Measurements from ENCODE around the gene MMP25. TPM values are rescaled to one million over a fixed set of nuclear protein-coding genes. Genes with fewer than 3 reads are reported as not detected.

MMP25 gene
- total and polyA plus RNA-seq, 9 of the 15 experiments (the other 6 are each of a cell fraction or from before 2014, with no cell fraction given), result 0.03 to 0.04 TPM; not detected in 7

GRCh38 chr16:3027983-3028715 is 18.2 kb upstream of the MMP25 start (continued):
- TF ChIP-seq CUX1 (CRISPR knock-in tag; IDR thresholded peaks at IDR 0.05) (no peak), RBFOX2 (IDR thresholded peaks at IDR 0.05; ENCODE audit: low read depth, low read length) (peak; percentile 57), FOXK1 (CRISPR knock-in tag; IDR thresholded peaks at IDR 0.05; ENCODE audit: borderline replicate concordance) (no peak), GABPB2 (CRISPR knock-in tag; conservative IDR thresholded peaks at IDR 0.05) (no peak), MEF2A (IDR thresholded peaks at IDR 0.05; ENCODE audit: control insufficient read depth, low read depth, low read length) (no peak), BACH1 (tag; IDR thresholded peaks at IDR 0.05) (no peak), POLR2AphosphoS2 (IDR thresholded peaks at IDR 0.05; ENCODE audit: low read length) (peak; percentile 88), STAG1 (CRISPR knock-in tag; IDR thresholded peaks at IDR 0.05; ENCODE audit: borderline replicate concordance) (no peak), ZNF77 (CRISPR knock-in tag; IDR thresholded peaks at IDR 0.05) (no peak), ZNF232 (CRISPR knock-in tag; IDR thresholded peaks at IDR 0.05) (no peak), ELF4 (CRISPR knock-in tag; IDR thresholded peaks at IDR 0.05) (no peak), DDX20 (tag; IDR thresholded peaks at IDR 0.05; ENCODE audit: low read depth) (no peak), NR4A1 (CRISPR knock-in tag; IDR thresholded peaks at IDR 0.05) (no peak), NR4A1 (tag; IDR thresholded peaks at IDR 0.05) (no peak)
- TF ChIP-seq, protein P1, sequence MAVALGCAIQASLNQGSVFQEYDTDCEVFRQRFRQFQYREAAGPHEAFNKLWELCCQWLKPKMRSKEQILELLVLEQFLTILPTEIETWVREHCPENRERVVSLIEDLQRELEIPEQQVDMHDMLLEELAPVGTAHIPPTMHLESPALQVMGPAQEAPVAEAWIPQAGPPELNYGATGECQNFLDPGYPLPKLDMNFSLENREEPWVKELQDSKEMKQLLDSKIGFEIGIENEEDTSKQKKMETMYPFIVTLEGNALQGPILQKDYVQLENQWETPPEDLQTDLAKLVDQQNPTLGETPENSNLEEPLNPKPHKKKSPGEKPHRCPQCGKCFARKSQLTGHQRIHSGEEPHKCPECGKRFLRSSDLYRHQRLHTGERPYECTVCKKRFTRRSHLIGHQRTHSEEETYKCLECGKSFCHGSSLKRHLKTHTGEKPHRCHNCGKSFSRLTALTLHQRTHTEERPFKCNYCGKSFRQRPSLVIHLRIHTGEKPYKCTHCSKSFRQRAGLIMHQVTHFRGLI (CRISPR knock-in tag; IDR thresholded peaks at IDR 0.05), result no peak
- TF ChIP-seq, protein P2, sequence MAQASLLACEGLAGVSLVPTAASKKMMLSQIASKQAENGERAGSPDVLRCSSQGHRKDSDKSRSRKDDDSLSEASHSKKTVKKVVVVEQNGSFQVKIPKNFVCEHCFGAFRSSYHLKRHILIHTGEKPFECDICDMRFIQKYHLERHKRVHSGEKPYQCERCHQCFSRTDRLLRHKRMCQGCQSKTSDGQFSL (CRISPR knock-in tag; IDR thresholded peaks at IDR 0.05), result no peak
- TF ChIP-seq, protein P2 (tag; IDR thresholded peaks at IDR 0.05), result no peak
- TF ChIP-seq, protein P3, sequence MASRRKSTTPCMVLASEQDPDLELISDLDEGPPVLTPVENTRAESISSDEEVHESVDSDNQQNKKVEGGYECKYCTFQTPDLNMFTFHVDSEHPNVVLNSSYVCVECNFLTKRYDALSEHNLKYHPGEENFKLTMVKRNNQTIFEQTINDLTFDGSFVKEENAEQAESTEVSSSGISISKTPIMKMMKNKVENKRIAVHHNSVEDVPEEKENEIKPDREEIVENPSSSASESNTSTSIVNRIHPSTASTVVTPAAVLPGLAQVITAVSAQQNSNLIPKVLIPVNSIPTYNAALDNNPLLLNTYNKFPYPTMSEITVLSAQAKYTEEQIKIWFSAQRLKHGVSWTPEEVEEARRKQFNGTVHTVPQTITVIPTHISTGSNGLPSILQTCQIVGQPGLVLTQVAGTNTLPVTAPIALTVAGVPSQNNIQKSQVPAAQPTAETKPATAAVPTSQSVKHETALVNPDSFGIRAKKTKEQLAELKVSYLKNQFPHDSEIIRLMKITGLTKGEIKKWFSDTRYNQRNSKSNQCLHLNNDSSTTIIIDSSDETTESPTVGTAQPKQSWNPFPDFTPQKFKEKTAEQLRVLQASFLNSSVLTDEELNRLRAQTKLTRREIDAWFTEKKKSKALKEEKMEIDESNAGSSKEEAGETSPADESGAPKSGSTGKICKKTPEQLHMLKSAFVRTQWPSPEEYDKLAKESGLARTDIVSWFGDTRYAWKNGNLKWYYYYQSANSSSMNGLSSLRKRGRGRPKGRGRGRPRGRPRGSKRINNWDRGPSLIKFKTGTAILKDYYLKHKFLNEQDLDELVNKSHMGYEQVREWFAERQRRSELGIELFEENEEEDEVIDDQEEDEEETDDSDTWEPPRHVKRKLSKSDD (conservative IDR thresholded peaks at IDR 0.05; ENCODE audit: low read length), result no peak

Measured in K562 (cell line).